ENCODE measurements around the gene MINDY4.

The MINDY4 gene

GRCh38 chr7:30917216-30917893, 146.1 kb downstream of the MINDY4 start:
- DNase-seq (ENCODE audit: extremely low read depth, low read depth), result no peak
- no peak overlapping the region for H3K4me3 ChIP-seq (replicated peaks; ENCODE audit: low read depth, low read length)
- no peak for TF ChIP-seq CTCF (IDR thresholded peaks at IDR 0.05; ENCODE audit: low read depth, low read length, missing control alignments)

DNA sequence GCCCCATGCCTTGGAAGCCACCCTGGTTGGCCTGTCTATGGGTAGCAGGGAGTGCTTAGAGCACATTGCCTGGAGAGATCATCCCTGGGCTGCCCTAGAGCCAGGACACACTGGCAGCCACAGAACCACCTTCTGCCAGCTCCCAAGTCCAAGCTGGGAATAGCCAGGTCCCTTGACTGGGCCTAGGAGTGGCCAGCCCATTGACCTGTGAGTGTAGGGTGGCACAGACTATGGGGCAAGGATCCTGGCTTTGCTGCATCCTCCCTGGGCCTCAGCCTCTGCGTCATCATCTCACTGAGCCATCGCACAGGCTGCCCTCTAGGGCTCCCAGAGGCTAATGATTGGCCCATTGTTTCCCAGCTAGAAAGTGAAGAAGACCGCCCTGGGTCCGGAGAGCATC, 147.5 kb downstream of the MINDY4 start:
- no peak overlapping the region for H3K4me3 ChIP-seq (replicated peaks; ENCODE audit: low read depth, low read length)
- DNase-seq (ENCODE audit: extremely low read depth, low read depth), result no peak
- no peak for TF ChIP-seq CTCF (IDR thresholded peaks at IDR 0.05; ENCODE audit: low read depth, low read length, missing control alignments)

- no peak for TF ChIP-seq CTCF (IDR thresholded peaks at IDR 0.05; ENCODE audit: low read depth, low read length, missing control alignments)
- H3K4me3 ChIP-seq (replicated peaks; ENCODE audit: low read depth, low read length), result no peak overlapping the region
- no peak for DNase-seq (ENCODE audit: extremely low read depth, low read depth)
These were observed 148.9 kb downstream of the MINDY4 start for GRCh38 chr7:30920021-30920583.

- no peak for DNase-seq (ENCODE audit: extremely low read depth, low read depth)
- TF ChIP-seq CTCF (IDR thresholded peaks at IDR 0.05; ENCODE audit: low read depth, low read length, missing control alignments), result no peak
- H3K4me3 ChIP-seq (replicated peaks; ENCODE audit: low read depth, low read length), result no peak overlapping the region
These were observed 149.6 kb downstream of the MINDY4 start for GRCh38 chr7:30920584-30921539.

DNA sequence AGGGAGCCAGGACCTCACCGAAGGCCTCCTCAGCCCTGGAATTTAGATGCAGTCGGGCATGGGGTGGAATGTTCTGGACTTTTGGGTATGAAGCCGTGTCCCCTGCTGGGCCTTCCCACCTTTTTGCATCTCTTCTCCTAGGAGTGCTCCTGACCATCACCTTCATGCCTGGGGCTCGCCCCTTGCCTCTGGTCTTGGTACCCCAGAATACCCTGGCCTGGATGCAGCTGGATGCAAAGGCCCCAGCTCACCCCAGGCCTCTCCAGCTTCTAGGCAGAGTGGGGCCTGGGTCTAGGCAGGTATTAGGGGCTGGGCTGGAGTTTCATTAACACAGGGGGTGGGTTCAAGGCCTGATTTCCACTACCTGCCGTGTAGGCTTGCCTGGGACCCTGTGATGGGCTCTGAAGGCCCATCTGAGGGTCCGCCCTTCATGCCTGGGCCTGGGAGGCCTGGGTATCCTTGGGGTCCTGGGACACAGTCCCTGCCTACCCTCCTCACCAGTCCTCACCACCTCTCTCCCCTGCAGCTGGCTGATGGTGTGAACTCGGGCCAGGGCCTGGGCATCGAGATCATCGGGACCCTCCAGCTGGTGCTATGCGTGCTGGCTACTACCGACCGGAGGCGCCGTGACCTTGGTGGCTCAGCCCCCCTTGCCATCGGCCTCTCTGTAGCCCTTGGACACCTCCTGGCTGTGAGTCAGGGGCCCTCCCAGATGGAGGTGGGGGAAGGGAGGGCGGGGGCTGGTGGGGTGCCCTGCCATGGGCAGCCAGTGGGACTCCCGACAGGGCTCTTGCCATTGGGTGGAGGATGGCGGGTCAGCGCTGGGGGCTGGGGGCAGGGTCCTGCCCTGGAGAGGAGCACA, 150.6 kb downstream of the MINDY4 start:
- TF ChIP-seq CTCF (IDR thresholded peaks at IDR 0.05; ENCODE audit: low read depth, low read length, missing control alignments), result no peak
- DNase-seq (ENCODE audit: extremely low read depth, low read depth), result no peak
- no peak overlapping the region for H3K4me3 ChIP-seq (replicated peaks; ENCODE audit: low read depth, low read length)

DNA sequence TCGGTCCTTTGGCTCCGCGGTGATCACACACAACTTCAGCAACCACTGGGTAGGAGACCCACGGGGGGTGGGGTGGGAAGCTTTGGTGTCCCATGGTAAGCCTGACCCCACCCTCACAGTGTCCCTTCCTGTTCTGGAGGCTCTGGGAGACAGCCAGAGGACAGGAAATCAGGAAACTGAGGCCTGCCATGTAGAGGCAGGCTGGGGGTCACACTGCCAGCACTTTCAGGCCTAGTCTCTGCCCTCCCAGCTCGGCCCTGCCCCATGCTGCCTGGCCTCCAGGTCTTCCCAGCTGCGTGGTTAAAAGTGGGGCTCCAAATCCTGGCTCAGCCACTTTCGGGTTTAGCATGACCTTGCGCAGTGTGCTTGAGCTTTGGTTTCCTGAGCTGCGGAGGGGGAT, 151.4 kb downstream of the MINDY4 start:
- no peak overlapping the region for H3K4me3 ChIP-seq (replicated peaks; ENCODE audit: low read depth, low read length)
- TF ChIP-seq CTCF (IDR thresholded peaks at IDR 0.05; ENCODE audit: low read depth, low read length, missing control alignments), result no peak
- no peak for DNase-seq (ENCODE audit: extremely low read depth, low read depth)

Measured in HFF-Myc (cell line).